GM18505 (cell line): Measurements from ENCODE around the gene PCNT.
"Not testable (repeated sequence)": the region's sequence is repeated elsewhere in the genome, so short reads cannot be mapped to it uniquely, and the experiment has no call there.

Experiments
- ATAC-seq: cut with Tn5 transposase; IDR thresholded peaks from one replicate; pipeline ENCODE4 v1.9.1; 2021; ENCODE audit not compliant: unreplicated experiment
- POLR2A ChIP-seq: IDR thresholded peaks from 4 replicates; pipeline ENCODE4 v1.6.1; 2011; ENCODE audit warnings: borderline replicate concordance; ENCODE audit not compliant: insufficient read depth, insufficient read length; ENCODE audit errors: extremely low read depth

Gene PCNT

DNA sequence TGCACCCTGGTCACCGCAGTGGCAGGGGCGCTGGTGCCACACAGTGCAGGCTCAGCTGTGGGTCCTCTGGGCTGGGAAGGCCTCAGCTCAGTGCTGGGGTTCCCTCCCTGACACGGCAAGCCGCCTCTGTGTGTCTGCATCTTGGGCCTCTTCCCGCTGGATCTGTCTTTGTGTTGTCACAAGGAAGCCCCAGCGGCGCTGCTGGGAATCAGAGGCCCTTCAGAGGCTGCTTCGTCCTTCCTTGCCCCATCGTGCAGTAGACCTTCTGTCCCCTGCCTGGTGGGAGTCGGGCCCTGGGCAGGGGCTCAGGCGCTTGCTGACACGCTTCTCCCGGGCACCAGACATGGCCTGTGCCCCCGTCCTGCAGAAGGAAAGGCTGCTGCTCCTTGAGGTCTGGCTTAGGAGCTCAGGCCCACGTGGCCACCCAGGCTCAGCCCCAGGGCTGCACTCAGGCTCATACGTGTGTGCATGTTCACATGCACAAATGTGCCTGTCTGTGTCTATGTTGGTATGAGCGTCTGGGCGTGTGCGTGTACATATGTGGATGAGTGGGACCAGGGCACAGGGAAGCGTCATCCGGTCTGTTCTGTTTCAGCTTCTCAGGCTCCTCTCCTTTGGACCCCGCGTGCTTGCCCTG is 110.5 kb downstream of the PCNT start:
- no peak for TF ChIP-seq POLR2A
- no peak for ATAC-seq

DNA sequence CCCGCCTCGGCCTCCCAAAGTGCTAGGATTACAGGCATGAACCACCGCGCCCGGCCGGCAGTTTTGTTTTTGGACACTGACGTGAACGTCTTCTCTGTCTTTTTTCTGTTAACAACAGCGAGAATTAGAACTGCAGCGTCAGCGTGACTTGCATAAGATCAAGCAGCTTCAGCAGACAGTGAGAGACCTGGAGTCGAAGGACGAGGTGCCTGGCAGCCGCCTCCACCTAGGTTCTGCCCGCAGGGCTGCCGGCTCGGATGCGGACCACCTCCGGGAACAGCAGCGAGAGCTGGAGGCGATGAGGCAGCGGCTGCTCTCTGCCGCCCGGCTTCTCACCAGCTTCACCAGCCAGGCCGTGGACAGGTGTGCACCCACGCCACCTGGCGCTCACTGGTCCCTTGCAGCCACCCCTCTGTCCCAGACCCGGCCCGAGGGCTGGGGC is 111.9 kb downstream of the PCNT start:
- ATAC-seq, result no peak
- TF ChIP-seq POLR2A, result no peak

DNA sequence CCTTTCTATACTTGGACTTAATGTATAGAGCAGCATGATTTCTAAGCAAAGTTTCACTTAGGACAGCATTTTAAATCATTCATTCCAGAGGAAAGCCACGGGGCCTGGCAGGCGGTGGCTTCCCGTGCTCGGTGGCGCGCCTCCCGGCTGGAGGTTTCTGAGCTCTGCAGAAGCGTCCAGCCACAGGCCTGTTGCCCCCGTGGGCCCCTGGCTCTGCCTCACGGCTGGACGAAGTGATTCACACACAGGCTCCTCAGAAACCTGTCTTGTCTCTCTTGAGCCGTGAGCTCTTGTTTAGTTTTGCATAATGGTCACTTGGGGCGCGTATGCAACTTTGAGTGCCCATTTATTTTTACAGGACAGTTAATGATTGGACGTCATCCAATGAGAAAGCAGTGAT is 112.7 kb downstream of the PCNT start:
- ATAC-seq, result no peak
- TF ChIP-seq POLR2A, result no peak

DNA sequence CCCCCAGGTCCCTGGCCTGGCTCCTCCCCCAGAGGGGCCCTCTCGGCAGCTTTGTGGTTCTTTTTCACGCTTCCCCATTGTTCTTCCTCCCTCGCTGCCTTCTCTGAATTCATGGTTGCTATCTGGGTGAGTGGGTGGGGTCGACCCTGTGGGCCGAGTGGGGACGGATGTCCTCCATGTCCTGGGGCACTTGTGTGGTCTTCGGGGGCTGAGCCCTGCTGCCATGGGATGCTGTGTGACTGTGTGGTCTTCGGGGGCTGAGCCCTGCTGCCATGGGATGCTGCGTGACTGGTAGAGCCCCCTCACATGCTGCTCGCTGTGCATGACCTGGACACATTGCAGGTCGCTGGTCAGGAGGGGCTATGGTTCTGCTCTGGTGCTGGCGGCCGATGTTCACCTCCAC is 113.1 kb downstream of the PCNT start:
- TF ChIP-seq POLR2A, result no peak
- ATAC-seq, result no peak

DNA sequence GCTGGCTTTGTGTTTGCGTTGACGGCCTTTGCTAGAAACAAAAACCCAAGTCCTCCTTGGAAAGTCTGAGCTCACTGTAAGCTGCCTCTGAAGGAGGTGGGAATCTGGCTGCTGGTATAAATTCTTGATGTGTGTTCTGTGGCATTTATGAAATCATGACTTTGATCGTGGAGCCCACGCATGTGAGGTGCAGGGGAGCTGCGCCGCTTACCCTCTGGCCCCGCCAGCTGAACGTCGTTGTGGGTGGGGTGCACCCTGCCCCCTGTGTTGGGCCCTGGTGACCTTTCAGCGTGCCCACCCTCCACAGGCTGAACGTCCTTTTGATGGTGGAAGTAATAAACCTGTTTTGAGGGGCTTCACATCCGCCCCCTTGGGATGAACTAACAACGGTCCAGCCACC is 113.6 kb downstream of the PCNT start:
- no peak for TF ChIP-seq POLR2A
- no peak for ATAC-seq

DNA sequence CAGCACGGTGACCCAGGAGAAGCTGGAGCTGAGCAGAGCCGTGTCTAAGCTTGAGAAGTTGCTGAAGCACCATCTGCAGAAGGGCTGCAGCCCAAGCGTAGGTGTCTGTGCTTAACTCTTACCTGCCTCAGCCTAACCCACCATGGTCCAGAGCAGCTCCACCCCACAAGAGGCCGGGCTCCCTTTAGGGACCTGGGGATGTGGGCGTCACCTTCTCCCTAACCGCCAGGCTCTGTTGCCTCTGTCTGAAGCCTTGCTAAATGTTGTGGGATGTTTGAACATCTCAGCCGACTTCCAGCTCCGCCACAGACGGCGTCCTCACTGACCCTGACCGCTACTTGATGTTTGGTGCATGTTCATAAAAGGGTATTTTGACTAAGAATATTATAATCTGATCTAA is 114.3 kb downstream of the PCNT start:
- ATAC-seq, result no peak
- TF ChIP-seq POLR2A, result no peak

DNA sequence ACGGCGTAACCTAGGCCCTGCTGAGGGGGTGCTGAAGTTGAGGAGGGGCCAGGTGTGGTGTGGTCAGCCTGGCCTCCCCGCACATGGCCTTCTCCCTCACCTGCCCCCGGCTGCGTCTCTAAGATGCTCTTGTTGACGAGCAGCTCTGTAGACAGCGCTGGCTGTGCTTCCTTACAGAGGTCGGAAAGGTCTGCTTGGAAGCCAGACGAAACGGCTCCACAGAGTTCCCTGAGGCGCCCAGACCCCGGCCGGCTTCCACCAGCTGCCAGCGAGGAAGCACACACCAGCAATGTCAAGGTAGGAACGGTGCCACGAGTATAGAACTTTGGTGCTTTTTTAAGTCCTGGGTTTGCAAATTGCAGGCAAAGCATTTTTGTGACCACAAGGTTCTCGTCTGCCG is 116.0 kb downstream of the PCNT start:
- no peak for TF ChIP-seq POLR2A
- no peak for ATAC-seq

DNA sequence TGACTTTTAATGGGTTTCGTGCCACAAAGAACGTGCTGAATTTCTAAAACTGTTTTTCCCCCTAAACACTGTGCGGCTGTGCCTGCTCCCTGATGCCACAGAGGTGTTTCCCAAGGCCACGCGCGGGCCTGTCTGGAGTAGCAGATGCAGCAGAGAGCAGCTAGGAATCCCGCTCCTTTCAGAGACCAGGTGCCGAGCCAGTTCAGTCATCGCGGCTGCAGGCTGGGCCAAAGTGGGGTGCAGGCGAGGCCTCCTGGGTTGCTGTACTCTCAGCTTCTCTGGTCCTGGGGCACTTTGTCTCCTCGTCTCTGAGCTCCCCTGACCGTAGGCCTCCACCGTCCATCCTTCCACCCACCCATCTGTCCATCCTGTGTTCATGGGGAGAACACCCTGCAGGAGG is 117.4 kb downstream of the PCNT start:
- no peak for TF ChIP-seq POLR2A
- ATAC-seq, result no peak

DNA sequence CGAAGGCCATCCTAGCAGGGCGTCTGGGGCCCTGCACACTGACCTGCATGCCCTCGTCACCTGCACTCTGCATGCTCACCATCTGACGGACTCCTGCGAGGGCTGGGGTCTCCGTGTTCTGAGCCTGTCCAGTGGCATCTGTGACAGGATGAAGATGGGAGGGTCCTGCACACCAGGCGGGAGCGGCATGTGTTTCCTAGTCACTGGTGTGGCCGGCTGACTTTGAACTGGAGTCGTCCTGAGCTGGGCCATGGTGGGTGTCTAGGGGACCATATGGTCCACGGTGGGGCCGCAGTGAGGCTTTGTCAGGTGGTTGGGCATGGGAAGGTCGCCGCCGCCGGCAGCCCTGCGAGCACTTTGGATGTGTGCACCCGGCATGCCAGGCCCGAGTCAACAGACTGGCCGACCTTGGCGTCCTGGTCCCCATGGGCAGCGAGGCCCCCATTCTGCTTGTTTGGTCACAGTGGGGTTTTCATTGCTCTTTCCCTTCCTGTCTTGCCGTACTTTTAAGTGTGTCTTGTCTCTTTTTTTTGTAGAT is 118.1 kb downstream of the PCNT start:
- TF ChIP-seq POLR2A, result no peak
- no peak for ATAC-seq

DNA sequence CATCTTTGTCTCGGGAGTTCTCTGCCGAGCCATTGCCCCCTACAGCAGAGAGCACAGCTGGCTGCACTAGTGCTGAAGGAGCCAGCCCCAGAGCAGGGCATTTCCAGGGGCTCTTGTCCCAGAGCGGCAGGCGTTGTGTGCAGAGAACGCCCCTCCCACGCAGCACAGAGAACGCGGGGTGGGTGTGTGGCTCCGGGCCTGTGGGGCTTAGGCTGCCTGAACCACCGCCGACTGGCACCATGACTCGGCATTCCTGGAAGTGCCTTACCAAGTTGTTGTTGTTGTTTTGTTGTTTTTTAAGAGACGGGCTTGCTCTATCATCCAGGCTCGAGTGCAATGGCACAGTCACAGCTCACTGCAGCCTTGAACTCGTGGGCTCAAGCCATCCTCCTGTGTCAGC is 119.0 kb downstream of the PCNT start:
- no peak for ATAC-seq
- no peak for TF ChIP-seq POLR2A

DNA sequence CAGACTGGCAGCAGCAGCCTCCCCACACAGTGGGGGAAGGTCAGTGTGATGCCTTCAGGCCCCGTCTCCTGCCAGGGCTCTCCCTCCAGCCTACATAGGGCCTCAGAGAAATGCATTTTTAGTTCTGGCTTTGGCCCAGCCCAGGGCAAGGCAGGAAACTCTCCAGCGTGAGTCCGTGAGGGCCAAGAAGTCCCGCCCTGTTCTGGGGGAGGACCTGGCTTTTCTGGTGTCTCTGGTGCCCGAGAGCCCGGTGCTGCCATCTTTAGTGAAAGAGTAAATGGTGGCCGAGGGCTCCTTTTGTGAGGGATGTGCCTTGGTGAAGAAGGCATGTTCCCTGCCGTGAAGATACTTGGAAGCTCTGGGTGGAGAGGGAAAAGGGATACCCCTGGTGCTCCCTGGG is 120.0 kb downstream of the PCNT start:
- no peak for ATAC-seq
- TF ChIP-seq POLR2A, result no peak

DNA sequence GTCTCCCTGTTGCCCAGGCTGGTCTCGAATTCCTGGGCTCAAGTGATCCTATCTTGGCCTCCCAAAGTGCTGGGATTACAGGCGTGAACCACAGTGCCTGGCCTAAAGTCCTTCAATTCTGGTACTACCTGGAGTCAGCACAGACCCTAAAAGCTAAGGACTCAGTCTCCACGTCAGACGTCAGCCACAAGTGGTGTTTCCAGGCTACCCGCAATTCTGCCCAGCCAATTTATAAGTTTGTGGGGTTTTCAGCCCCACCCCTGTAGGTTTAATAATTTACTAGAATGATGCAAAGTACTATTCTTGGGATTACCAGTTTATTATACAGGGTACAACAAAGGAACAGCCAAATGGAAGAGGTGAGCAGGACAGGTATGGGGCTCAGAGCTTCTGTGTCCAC is 124.2 kb downstream of the PCNT start:
- no peak for TF ChIP-seq POLR2A
- no peak for ATAC-seq

DNA sequence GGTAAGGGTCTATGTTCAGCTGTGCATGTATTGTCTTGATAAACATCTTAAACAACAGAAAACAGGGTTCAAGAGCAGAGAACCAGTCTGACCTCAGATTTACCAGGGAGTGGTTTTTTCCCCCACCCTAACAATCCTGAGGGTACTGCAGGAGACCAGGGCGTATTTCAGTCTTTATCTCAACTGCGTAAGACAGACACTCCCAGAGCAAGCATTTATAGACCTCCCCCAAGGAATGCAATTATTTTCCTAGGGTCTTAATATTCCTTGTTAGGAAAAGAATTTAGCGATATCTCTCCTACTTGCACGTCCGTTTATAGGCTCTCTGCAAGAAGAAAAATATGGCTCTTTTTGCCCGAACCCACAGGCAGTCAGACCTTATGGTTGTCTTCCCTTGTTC is 124.9 kb downstream of the PCNT start:
- not testable (repeated sequence) for ATAC-seq

DNA sequence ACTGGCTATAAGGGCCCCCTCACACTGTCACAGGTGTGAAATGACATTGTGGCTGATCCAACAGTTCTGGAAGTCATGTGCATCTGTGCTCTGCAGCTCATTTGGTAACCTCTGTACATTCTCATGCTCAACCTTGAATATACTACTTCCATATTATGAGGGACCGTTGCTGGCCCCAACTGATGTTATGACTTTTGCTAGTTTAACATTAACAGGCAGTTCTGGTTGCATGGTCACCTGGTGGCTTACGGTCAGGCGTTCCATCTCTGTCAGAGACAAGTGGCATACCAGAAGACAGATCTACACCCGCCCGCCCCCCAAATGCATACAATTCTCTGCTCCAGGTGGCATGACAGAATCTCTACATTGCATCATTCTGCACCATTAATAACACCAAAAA is 128.8 kb downstream of the PCNT start:
- ATAC-seq, result no peak
- TF ChIP-seq POLR2A, result no peak

DNA sequence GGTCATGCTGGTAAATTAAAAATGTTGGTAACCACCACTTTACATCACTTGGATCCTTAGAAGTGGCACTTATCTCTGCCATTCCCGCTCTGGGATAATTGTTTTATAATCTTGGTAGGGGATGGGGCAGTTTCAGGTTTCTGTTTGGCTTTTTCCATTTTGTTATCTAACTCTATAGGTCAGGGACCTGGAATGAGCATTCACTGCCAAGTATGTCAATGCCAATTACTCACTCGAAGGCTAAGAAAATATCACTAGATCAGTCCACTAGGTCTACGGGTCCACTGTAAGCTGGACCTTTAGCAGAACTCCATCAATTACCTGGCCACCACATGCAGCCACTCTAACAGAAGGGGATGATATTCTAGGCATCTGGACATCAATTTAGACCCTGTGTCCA is 130.2 kb downstream of the PCNT start:
- no peak for TF ChIP-seq POLR2A
- ATAC-seq, result no peak

DNA sequence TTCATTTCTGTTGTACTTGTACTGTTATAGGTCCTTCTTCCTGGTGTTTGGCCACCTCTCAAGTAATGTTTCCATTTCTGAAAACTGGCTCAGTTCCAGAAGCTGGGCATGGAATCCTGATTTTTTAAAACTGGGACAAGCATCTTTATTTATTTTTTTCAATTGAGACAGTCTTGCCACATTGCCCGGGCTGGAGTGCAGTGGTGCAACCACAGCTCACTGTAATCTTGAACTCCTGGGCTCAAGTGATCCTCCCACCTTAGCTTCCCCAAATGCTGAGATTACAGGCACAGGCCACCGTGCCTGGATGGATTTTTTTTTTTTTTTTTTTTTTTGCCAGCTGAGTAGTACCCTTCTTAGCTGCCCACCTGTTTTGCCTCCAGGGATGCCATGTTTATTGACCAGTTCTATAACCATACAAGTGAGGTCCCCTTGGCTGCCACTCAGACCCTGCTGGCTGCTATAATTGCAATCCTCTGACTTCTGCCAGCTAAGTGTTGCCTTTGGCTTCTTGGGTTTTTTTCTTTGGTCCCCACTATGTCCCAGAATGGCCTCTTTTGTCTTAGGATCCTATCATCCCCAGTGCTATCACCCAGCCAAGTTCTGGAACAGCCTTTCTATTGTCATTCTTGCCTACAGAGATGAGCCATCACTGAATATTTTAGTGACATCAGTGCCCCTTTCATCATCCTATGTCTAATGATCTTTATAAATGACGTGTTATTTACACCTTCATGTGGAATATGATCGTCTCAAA is 130.9 kb downstream of the PCNT start:
- no peak for TF ChIP-seq POLR2A
- ATAC-seq, result no peak
